22Rv1 (cell line): Measurements from ENCODE around the gene ST8SIA1.

Experiments used
- H3K27ac ChIP-seq: fragments of 450-650 bp; 2 replicates; pipeline ENCODE4 v1.5.1; 2017
- ZFX ChIP-seq: fragments of 450-650 bp; IDR thresholded peaks from 2 replicates; pipeline ENCODE4 v1.6.1; 2017; ENCODE audit warnings: antibody characterized with exemption, borderline replicate concordance
- TF ChIP-seq, protein P1 (sequence below): fragments of 450-650 bp; IDR thresholded peaks from 2 replicates; pipeline ENCODE4 v1.5.1; 2017; ENCODE audit warnings: mild to moderate bottlenecking

ST8SIA1 gene

DNA sequence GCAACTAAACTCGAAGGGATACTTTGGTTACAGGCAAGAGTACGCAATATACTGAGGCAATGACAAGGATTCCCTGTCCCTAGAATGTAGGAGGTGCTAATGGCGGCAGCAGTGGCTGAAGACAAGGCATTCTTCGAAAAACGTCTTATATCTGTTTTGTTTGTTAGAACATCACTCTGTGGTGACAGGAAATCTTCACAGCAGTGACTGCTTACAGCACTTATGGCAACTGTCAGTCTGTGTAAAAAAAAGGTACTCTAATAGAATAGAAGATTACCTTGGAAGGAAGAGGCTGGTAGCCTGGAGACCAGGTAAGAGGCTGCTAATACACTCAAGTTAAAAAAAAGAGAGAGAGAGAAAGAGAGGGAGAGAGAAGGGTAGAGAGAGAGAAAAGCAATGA, 131.7 kb downstream of the ST8SIA1 start:
- TF ChIP-seq ZFX, result no peak
- TF ChIP-seq, protein P1, sequence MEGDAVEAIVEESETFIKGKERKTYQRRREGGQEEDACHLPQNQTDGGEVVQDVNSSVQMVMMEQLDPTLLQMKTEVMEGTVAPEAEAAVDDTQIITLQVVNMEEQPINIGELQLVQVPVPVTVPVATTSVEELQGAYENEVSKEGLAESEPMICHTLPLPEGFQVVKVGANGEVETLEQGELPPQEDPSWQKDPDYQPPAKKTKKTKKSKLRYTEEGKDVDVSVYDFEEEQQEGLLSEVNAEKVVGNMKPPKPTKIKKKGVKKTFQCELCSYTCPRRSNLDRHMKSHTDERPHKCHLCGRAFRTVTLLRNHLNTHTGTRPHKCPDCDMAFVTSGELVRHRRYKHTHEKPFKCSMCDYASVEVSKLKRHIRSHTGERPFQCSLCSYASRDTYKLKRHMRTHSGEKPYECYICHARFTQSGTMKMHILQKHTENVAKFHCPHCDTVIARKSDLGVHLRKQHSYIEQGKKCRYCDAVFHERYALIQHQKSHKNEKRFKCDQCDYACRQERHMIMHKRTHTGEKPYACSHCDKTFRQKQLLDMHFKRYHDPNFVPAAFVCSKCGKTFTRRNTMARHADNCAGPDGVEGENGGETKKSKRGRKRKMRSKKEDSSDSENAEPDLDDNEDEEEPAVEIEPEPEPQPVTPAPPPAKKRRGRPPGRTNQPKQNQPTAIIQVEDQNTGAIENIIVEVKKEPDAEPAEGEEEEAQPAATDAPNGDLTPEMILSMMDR, result no peak
- no peak overlapping the region for H3K27ac ChIP-seq

DNA sequence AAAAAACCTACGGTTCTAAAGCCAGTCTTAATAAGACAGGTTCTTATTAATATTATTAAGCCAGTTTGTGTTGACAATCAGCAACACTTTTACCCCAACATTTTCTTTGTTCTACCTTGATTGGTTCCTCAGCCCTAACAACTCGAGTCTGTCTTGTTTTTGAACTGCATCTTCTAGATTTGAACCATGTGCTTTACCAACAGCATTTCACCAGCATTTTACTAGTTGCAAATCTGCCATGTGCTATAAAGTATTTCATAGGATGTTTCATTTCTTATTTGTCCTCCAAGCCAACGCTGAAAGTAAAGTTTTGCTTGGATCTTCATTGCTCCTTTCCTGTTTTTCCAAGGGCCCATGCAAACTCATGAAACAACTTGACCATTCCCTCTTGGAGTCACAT, 133.4 kb downstream of the ST8SIA1 start:
- H3K27ac ChIP-seq, result no peak overlapping the region
- no peak for TF ChIP-seq ZFX

DNA sequence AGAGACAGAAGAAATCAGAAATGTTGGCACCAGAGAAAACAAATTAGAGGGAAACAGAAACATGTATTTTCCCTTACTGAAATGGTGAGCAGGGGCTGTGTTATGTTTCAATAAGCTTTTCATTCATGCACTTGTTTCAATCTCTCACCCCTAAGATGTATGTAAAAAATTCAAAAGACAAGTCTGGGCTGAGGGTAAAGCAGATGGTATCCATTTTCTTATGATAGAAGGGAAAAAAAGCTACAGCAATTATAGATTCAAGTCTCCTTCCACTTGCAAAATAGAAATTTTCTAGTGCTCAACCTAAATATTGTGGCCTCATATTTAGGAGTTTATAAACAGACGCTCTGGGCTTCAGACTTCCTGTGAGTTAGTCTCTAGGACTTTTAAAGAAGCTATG, 138.3 kb downstream of the ST8SIA1 start:
- TF ChIP-seq, protein P1, result no peak
- TF ChIP-seq ZFX, result no peak

DNA sequence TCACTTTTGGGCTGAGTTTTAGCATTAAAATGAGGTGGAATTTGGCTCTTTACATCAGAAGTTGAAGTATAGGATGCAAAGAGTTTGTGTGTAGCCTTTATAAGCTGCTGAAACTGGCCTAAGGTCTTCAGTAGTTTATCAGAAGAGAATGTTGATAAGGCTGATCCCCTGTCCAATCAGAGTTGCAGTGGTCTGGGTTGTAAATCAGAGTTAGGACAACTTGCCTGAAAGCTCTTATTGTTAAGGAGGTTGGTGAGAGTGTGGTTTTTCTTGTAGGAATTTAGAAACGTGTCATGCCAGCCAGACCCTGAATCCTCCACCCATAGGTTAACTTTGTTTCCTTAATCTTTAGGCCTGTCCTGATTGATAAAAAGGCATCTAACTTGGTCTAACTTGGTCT, 143.5 kb downstream of the ST8SIA1 start:
- no peak for TF ChIP-seq ZFX
- TF ChIP-seq, protein P1, result no peak
- H3K27ac ChIP-seq, result no peak overlapping the region

More for the DNA sequence above, 138.3 kb downstream of the ST8SIA1 start:
- H3K27ac ChIP-seq, result no peak overlapping the region

DNA sequence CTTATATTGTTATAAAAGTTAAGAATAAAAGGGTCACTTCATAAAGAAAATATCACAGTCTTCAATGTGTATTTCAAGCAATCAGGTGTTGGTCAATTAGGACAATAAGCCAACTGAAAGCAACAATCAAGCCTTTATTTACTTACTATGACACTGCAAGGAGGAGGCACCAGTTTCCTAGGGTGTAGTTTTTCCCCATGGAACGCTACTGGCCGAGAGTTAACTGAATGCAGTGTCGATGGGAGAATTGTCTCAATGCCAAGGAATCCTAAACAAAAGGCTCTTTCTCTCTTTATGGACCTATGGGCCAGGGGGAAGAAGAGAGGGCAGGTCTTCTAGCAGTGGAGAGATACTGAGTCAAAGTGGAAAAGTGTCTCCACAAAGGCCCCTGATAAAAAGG, 146.1 kb downstream of the ST8SIA1 start:
- TF ChIP-seq, protein P1, result no peak
- no peak for TF ChIP-seq ZFX

DNA sequence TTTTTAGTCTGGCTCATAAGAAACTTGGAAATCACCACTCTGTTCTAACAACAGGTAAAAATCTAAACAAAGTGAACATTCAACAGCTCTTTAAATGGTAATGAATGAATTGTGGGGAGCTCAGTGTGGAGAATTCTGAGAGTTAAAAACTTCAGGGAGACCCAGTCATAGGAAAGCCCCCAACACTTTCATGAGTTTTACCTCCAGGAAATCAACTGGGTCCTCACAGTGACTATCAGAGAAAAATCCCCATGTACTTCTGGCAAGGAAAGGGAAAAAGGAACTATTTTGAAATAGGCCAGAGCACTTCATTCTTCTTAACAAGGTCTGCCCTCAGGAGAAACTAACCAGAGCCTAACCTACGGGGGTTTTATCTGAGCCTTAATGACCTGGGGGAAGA, 153.8 kb downstream of the ST8SIA1 start:
- TF ChIP-seq, protein P1, result no peak
- TF ChIP-seq ZFX, result no peak
- no peak overlapping the region for H3K27ac ChIP-seq

More for the DNA sequence above, 146.1 kb downstream of the ST8SIA1 start:
- H3K27ac ChIP-seq, result no peak overlapping the region

DNA sequence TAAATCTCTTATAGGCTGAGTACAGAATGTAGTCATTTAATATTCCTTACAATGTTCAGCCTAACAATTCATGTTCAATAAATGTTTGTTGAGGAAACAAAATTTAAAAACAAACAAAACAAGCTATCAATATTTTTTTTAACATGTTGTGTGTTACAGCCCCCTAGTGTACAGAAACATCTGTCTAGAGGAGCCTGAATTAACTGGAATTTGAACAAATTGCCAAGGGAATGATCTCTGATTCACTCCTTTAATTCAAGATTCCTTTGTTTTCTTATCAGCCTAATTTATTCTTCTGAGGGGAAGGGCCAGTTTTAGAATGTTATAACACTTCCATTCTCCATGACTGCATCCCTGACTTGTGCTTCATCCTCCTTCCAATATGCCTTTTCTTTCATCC, 161.3 kb downstream of the ST8SIA1 start:
- TF ChIP-seq, protein P1, result no peak
- TF ChIP-seq ZFX, result no peak

DNA sequence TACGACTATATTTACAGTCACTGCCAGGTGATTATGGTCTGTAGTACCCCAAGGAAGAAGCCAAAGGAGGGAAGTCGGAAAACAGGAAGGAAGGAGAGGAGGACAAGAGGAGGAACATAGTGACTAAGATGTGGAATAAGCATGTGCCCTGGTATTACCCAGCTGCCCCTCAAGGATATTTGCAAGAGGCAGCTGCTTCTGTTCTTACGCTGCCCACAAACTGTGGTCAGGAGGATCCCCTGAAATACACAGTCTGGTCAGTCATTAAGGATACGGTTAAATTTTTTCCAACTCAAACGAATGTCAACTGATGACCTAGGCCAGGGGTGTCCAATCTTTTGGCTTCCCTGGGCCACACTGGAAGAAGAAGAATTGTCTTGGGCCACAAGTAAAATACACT, 162.0 kb downstream of the ST8SIA1 start:
- no peak overlapping the region for H3K27ac ChIP-seq
- no peak for TF ChIP-seq ZFX
- TF ChIP-seq, protein P1, result no peak

More for the DNA sequence above, 161.3 kb downstream of the ST8SIA1 start:
- no peak overlapping the region for H3K27ac ChIP-seq
